ENCODE measurements around the gene USP54. TPM values are rescaled to one million over a fixed set of nuclear protein-coding genes. Genes with fewer than 3 reads are reported as not detected.
"Not testable (repeated sequence)": the region's sequence is repeated elsewhere in the genome, so short reads cannot be mapped to it uniquely, and the experiment has no call there.

The USP54 gene
- total and polyA plus RNA-seq, 9 of the 15 experiments (the other 6 are each of a cell fraction or from before 2014, with no cell fraction given) = 3.8 to 40.1 (median 16.9) TPM

DNA sequence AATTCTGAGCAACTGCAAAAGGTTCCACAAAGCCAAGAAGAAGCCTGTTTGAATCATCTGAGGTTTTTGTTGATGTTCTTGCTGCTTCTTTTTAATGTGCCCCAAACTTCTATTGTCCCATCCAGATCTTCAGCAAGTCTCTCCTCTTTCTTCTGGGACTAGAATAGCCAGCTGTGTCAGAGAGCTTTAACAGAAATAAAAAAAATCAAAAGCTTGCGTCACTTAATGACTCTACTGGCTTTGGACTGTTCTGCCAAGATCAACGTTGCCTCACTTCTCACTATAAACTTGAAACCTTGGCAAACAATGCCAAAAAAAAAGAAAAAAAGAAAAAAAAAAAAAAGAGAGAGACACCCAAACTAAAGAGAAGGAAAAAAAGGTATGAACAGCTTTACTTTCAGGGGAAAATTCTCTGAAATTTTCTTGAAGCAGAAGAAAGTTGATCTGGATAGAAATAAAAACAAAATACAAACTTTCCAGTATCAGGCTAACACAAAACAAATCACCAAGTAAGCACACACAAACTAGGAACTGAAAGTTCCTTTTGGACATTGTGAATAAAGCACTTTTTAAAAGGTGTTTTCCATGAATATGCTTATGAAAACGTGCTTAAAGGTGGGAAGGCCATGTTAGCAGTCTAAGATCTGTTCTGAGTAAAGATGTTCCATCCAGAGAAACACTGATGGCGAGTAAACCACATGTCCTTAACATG, 14.8 kb downstream of the USP54 start:
- no peaks in the 10 kb centered on the region for H3K9me1 ChIP-seq (ENCODE audit: control insufficient read depth, insufficient read depth, low read length)
- no peaks in the 10 kb centered on the region for H3K9me3 ChIP-seq (replicated peaks; ENCODE audit: control insufficient read depth, insufficient read depth, low read depth, low read length)
- no peaks in the 10 kb centered on the region for H3K36me3 ChIP-seq (ENCODE audit: control insufficient read depth, insufficient read depth, low read length)
- H3K9ac ChIP-seq (ENCODE audit: insufficient read depth in 1 of 2, low read depth in 2 of 2, low read length in 2 of 2) = no peak overlapping the region
- in situ Hi-C loops (cut with MboI) (no loop called here), intact Hi-C loops (cut with micrococcal nuclease) (no loop called here)
- no peak for FAIRE-seq
- no peak overlapping the region for H3K4me2 ChIP-seq (ENCODE audit: insufficient read depth, low read length)
- no peaks in the 10 kb centered on the region for H3K4me1 ChIP-seq (replicated peaks in 1 of 2; ENCODE audit: control insufficient read depth in 2 of 2, insufficient read depth in 2 of 2, low read length in 2 of 2)
- WGBS (ENCODE audit: insufficient coverage, low coverage, missing lambda C conversion rate) = 20% methylated on average over 3 of the region's 4 CpGs
- no peaks in the 10 kb centered on the region for H3K27me3 ChIP-seq (ENCODE audit: control insufficient read depth in 2 of 2, insufficient read depth in 2 of 2, low read length in 2 of 2)
- TF ChIP-seq CBX3 (IDR thresholded peaks at IDR 0.05; ENCODE audit: borderline replicate concordance in 1 of 2, low read length in 2 of 2) (no peak), NCOR1 (IDR thresholded peaks at IDR 0.05) (no peak), CSDE1 (IDR thresholded peaks at IDR 0.05) (no peak), CREBBP (IDR thresholded peaks at IDR 0.05; ENCODE audit: low read depth, low read length) (no peak)
- no peak overlapping the region for H2AFZ ChIP-seq (ENCODE audit: low read depth, low read length)
- CTCF ChIA-PET (ENCODE audit: low intra/inter-chr PET ratio) = no interaction called here
- BruUV-seq (replicated peaks) = no TSS peak
- ATAC-seq = no peak
- no peaks in the 10 kb centered on the region for H4K20me1 ChIP-seq (replicated peaks; ENCODE audit: control insufficient read depth, insufficient read depth, low read length)
- no peaks in the 10 kb centered on the region for H3K79me2 ChIP-seq (ENCODE audit: control insufficient read depth, insufficient read depth, low read length)
- POLR2A ChIA-PET = no interaction called here
- DNase-seq (ENCODE audit: extremely low read depth in 1 of 4, low spot score in 3 of 4) = no peak
- H3K4me3 ChIP-seq = no peak overlapping the region
- H3K27ac ChIP-seq (ENCODE audit: extremely low read depth, low read depth, low read length) = no peak overlapping the region

- H3K36me3 ChIP-seq (ENCODE audit: control insufficient read depth, insufficient read depth, low read length); DNase-seq (ENCODE audit: extremely low read depth in 1 of 4, low spot score in 3 of 4); intact Hi-C loops (cut with micrococcal nuclease); H3K27me3 ChIP-seq (ENCODE audit: control insufficient read depth in 2 of 2, insufficient read depth in 2 of 2, low read length in 2 of 2); POLR2A ChIA-PET; ATAC-seq; H2AFZ ChIP-seq (ENCODE audit: low read depth, low read length); H3K9me3 ChIP-seq (replicated peaks; ENCODE audit: control insufficient read depth, insufficient read depth, low read depth, low read length); H3K4me3 ChIP-seq; H3K4me2 ChIP-seq (ENCODE audit: insufficient read depth, low read length); FAIRE-seq; BruUV-seq (replicated peaks); H3K9me1 ChIP-seq (ENCODE audit: control insufficient read depth, insufficient read depth, low read length); CTCF ChIA-PET (ENCODE audit: low intra/inter-chr PET ratio); H3K27ac ChIP-seq (ENCODE audit: extremely low read depth, low read depth, low read length); H3K4me1 ChIP-seq (replicated peaks in 1 of 2; ENCODE audit: control insufficient read depth in 2 of 2, insufficient read depth in 2 of 2, low read length in 2 of 2); H4K20me1 ChIP-seq (replicated peaks; ENCODE audit: control insufficient read depth, insufficient read depth, low read length); in situ Hi-C loops (cut with MboI); H3K79me2 ChIP-seq (ENCODE audit: control insufficient read depth, insufficient read depth, low read length); H3K9ac ChIP-seq (ENCODE audit: insufficient read depth in 1 of 2, low read depth in 2 of 2, low read length in 2 of 2): not testable (repeated sequence)
- 73% methylated on average over 7 of the region's 7 CpGs for WGBS (ENCODE audit: insufficient coverage, low coverage, missing lambda C conversion rate)
Measured at GRCh38 chr10:73567025-73567424, 24.1 kb downstream of the USP54 start.

All from K562 (cell line).